Suprapubic skin (tissue), 4 donors: ENCODE results near the gene KRT35. TPM values are rescaled to one million over a fixed set of nuclear protein-coding genes. Genes with fewer than 3 reads are reported as not detected.

Source experiments
- DNase-seq, 2 donors: peaks; one replicate each; pipeline ENCODE4 v3.0.0-alpha.2; 2019; ENCODE audit warnings: low spot score in 2 of 2
- H3K27ac ChIP-seq: fragments of 200-600 bp; sonication (generic); one replicate; pipeline ENCODE4 v1.5.1; 2019
- H3K27me3 ChIP-seq: fragments of 200-600 bp; sonication (generic); one replicate; pipeline ENCODE4 v1.5.1; 2019
- H3K36me3 ChIP-seq: fragments of 200-600 bp; sonication (generic); one replicate; pipeline ENCODE4 v1.5.1; 2019
- H3K4me1 ChIP-seq: fragments of 200-600 bp; sonication (generic); one replicate; pipeline ENCODE4 v1.5.1; 2019
- H3K4me3 ChIP-seq: fragments of 200-600 bp; sonication (generic); one replicate; pipeline ENCODE4 v1.5.1; 2019; ENCODE audit warnings: mild to moderate bottlenecking
- H3K9me3 ChIP-seq: fragments of 200-600 bp; sonication (generic); one replicate; pipeline ENCODE4 v1.5.1; 2019
- CTCF ChIP-seq, 2 donors: fragments of 200-600 bp in 1 of 2; fragments of 450-650 bp in 1 of 2; sonication (generic) in 1 of 2; IDR thresholded peaks; one replicate each; pipeline ENCODE4 v1.5.1; 2016 to 2019; ENCODE audit warnings: antibody characterized with exemption in 2 of 2, mild to moderate bottlenecking in 1 of 2, moderate library complexity in 1 of 2
- EP300 ChIP-seq: sonication (generic); formaldehyde crosslinking; IDR thresholded peaks from one replicate; pipeline ENCODE4 v1.6.1; 2017; ENCODE audit warnings: antibody characterized with exemption
- POLR2A ChIP-seq, 2 donors: fragments of 450-650 bp; IDR thresholded peaks; one replicate each; pipeline ENCODE4 v1.6.1; 2017; ENCODE audit warnings: antibody characterized with exemption in 2 of 2, mild to moderate bottlenecking in 2 of 2, moderate library complexity in 2 of 2
- POLR2AphosphoS5 ChIP-seq, 3 donors: sonication (generic); formaldehyde crosslinking; IDR thresholded peaks; one replicate each; pipeline ENCODE4 v1.6.1; 2017; ENCODE audit warnings: antibody characterized with exemption in 3 of 3
- WGBS: methylation state at CpG from one replicate; pipeline ENCODE4 v1.1.5; 2018; 5-methylcytosine and 5-hydroxymethylcytosine counted together
- total RNA-seq, 4 donors: library from RNA; depleted of rRNA; stranded (reverse); fragments of >200 nt; gene quantifications; one replicate each; pipeline ENCODE4 v1.1.0, GENCODE V29; 2016

KRT35 gene
- total RNA-seq, 4 donors from 2014 or later, result 2.5 to 156 (median 38.8) TPM

DNA sequence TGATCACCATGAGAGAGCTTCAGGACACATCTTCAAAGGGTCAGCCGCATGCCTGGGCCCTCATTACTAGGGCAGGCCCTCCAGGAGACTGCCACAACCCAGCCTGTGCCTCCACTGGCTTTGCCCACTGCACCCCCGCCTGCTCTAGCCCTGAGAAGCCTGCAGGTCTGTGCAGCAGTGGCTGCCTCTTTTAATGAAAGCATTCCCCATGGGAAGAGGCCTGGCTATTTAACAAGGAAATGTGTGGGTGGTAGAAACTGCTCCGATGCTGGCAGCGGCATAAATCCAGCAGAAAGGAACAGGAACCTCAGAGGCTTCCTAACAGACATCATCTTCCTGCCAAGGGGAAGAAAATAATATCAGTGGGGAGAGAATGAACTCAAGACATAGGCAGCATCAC is 13.4 kb downstream of the KRT35 start:
- no peak for DNase-seq

DNA sequence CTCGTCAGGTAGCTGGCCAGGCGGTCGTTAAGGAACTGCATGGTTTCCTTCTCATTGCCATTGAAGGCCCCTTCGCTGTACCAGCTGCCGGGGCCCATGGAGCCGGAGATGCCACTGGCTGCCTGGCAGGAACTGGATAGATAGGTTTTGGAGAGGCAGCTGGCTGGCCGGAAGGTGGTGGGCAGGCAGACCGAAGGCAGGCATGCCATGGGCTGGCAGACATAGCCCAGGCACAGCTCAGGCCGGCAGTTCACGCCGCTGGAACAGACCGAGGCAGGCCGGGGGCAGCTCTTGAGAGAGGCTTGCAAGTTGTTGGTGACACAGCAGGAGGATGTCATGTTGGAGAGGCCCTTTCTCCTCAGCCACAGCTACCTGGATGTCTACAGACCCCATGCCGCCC is 14.0 kb downstream of the KRT35 start, which contains the start of gene KRT32:
Gene KRT32, minus strand, starts transcription at position 399 of the 400 bp plus-strand sequence. Its CDS starts 61 bp downstream, at position 338.
- no peak for DNase-seq
- Histone ChIP-seq H3K36me3 (no peaks in the 10 kb centered on the region), H3K4me1 (peaks cover 11% of the 10 kb centered on the region), H3K27me3 (peaks cover 3% of the 10 kb centered on the region), H3K27ac (no peak within 1 kb of the TSS), H3K9me3 (no peaks in the 10 kb centered on the region), H3K4me3 (no peak within 1 kb of the TSS)
- TF ChIP-seq POLR2A (IDR thresholded peaks at IDR 0.05) (no peak), CTCF (IDR thresholded peaks at IDR 0.05) (no peak)
- WGBS, result 93% methylated on average over 10 of the region's 14 CpGs

More for the DNA sequence above, 13.4 kb downstream of the KRT35 start:
- 61% methylated on average over 4 of the region's 4 CpGs for whole genome bisulfite sequencing
- H3K27ac ChIP-seq, result no peak overlapping the region
- H3K9me3 ChIP-seq, result no peaks in the 10 kb centered on the region
- H3K4me3 ChIP-seq, result no peak overlapping the region
- no peaks in the 10 kb centered on the region for H3K36me3 ChIP-seq
- no peak for TF ChIP-seq POLR2AphosphoS5 (IDR thresholded peaks at IDR 0.05)
- no peak for TF ChIP-seq EP300
- no peak for TF ChIP-seq CTCF (IDR thresholded peaks at IDR 0.05)
- TF ChIP-seq POLR2A (IDR thresholded peaks at IDR 0.05), result no peak
- H3K4me1 ChIP-seq, result peaks cover 11% of the 10 kb centered on the region
- peaks cover 3% of the 10 kb centered on the region for H3K27me3 ChIP-seq

- Histone ChIP-seq H3K27me3 (peaks cover 8% of the 10 kb centered on the region), H3K27ac (no peak overlapping the region), H3K4me3 (no peak overlapping the region), H3K9me3 (no peaks in the 10 kb centered on the region), H3K36me3 (no peaks in the 10 kb centered on the region), H3K4me1 (peaks cover 11% of the 10 kb centered on the region)
- DNase-seq, result no peak
- WGBS, result 14% methylated on average over 1 of the region's 6 CpGs
- TF ChIP-seq EP300, result no peak
- TF ChIP-seq POLR2AphosphoS5 (IDR thresholded peaks at IDR 0.05), result no peak
- no peak for TF ChIP-seq CTCF (IDR thresholded peaks at IDR 0.05)
- TF ChIP-seq POLR2A (IDR thresholded peaks at IDR 0.05), result no peak
Observed at GRCh38 chr17:41464682-41465081, 16.3 kb downstream of the KRT35 start.

DNA sequence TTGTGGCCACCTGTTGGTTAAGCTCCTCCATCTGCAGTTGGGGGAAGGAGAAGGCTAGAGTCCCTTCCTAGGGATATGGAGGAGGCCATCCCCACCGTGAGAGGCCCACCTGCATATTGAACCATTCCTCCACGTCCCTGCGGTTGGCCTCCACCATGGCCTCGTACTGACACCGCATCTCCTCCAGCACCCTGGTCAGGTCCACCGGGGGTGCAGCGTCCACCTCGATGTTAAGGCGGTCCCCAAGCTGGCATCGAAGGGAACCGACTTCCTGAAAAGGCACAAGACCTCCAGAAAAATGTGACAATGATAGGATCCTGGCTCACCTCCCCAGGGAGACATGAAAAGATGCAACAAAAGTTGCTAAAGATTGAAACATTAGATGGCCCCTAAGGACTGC is 16.8 kb downstream of the KRT35 start:
- Histone ChIP-seq H3K4me1 (peaks cover 11% of the 10 kb centered on the region), H3K36me3 (no peaks in the 10 kb centered on the region), H3K27ac (no peak overlapping the region), H3K27me3 (peaks cover 8% of the 10 kb centered on the region), H3K4me3 (no peak overlapping the region), H3K9me3 (no peaks in the 10 kb centered on the region)
- TF ChIP-seq POLR2AphosphoS5 (IDR thresholded peaks at IDR 0.05) (no peak), POLR2A (IDR thresholded peaks at IDR 0.05) (no peak), EP300 (no peak), CTCF (IDR thresholded peaks at IDR 0.05) (no peak)
- 92% methylated on average over 11 of the region's 11 CpGs for WGBS
- no peak for DNase-seq

GRCh38 chr17:41463746-41464145 is 17.2 kb downstream of the KRT35 start:
- Histone ChIP-seq H3K27ac (no peak overlapping the region), H3K4me1 (peaks cover 11% of the 10 kb centered on the region), H3K36me3 (no peaks in the 10 kb centered on the region), H3K9me3 (no peaks in the 10 kb centered on the region), H3K4me3 (no peak overlapping the region), H3K27me3 (peaks cover 8% of the 10 kb centered on the region)
- 89% methylated on average over 8 of the region's 8 CpGs for WGBS
- no peak for DNase-seq
- TF ChIP-seq POLR2AphosphoS5 (IDR thresholded peaks at IDR 0.05), result no peak
- no peak for TF ChIP-seq EP300
- TF ChIP-seq POLR2A (IDR thresholded peaks at IDR 0.05), result no peak
- no peak for TF ChIP-seq CTCF (IDR thresholded peaks at IDR 0.05)
